HEK293T (cell line): ENCODE measurements around the gene SNRPE.

Experiments used
- FOXK2 ChIP-seq: fragments of 450-650 bp; IDR thresholded peaks from 2 replicates; pipeline ENCODE4 v1.6.1; 2016; ENCODE audit warnings: mild to moderate bottlenecking
- HDGF ChIP-seq: fragments of 450-650 bp; IDR thresholded peaks from 2 replicates; pipeline ENCODE4 v1.6.1; 2017; ENCODE audit warnings: antibody characterized with exemption, borderline replicate concordance
- SUZ12 ChIP-seq: fragments of 450-650 bp; IDR thresholded peaks from 2 replicates; pipeline ENCODE4 v1.6.1; 2016; ENCODE audit warnings: mild to moderate bottlenecking
- ZNF384 ChIP-seq: fragments of 450-650 bp; IDR thresholded peaks from 2 replicates; pipeline ENCODE4 v1.6.1; 2016
- TF ChIP-seq, protein P1 (sequence below): fragments of 450-650 bp; IDR thresholded peaks from 2 replicates; pipeline ENCODE4 v1.6.1; 2016

DNA sequence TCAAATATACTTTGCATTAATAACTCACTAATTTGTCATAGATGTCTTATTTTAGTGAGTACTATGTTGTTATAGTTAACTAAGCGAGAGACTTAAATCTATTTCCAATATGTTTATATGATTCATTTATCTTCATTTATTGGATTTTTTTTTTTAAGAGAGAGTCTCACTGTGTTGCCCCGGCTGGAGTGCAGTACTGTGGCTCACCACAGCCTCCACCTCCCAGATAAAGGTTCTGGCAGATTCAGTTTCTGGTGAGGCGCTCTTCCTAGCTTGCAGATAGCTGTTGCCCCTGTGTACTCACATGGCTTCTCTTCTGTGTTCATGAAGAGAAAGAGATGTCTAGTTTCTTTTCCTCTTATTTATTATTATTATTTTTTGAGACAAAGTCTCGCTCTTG, 43.9 kb downstream of the SNRPE start:
- TF ChIP-seq ZNF384 = no peak
- TF ChIP-seq, protein P1, sequence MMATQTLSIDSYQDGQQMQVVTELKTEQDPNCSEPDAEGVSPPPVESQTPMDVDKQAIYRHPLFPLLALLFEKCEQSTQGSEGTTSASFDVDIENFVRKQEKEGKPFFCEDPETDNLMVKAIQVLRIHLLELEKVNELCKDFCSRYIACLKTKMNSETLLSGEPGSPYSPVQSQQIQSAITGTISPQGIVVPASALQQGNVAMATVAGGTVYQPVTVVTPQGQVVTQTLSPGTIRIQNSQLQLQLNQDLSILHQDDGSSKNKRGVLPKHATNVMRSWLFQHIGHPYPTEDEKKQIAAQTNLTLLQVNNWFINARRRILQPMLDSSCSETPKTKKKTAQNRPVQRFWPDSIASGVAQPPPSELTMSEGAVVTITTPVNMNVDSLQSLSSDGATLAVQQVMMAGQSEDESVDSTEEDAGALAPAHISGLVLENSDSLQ = no peak
- TF ChIP-seq SUZ12 = no peak
- no peak for TF ChIP-seq FOXK2
- no peak for TF ChIP-seq HDGF
